Stimulated activated CD8-positive, alpha-beta memory T cell treated with anti-CD3 and anti-CD28 coated beads, Interleukin-2, amount 100 ng/mL, for 48 hours (primary cell): ENCODE data around the gene DDN.

Source experiments
- DNase-seq, 2 donors: peaks; one replicate each; pipeline ENCODE4 v3.0.0-alpha.2; 2020; ENCODE audit warnings: low read depth in 2 of 2

DDN gene

DNA sequence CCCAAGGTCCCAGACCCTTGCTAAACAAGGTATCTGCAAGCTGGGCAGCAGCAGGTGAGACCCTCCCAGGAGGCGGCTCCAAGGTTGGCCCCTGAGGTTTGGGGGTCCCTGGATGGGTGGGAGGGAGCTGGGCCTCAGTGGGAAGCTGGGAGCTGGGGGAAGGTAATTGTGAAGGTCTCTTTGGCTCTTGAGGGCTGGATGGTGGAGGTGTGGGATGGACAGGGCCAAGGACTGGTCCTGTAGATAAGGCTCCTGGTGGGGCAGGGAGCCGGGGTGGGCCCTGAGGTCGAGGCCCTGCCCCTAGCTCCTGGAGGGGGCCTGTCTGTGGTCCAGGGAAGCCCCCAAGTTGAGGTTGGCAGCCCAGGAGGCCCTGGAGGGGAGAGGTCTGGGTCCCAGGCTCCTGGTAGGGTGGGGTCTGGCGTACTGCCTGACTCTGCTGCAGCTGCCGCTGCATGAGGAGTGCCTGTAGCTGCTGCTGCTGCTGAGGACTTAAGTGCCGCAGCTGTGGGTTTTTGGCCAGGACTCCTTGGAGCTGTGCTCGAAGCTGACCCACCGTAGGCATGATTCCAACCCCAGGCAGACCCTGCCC is 32.5 kb upstream of the DDN start:
- DNase-seq, result no peak

DNA sequence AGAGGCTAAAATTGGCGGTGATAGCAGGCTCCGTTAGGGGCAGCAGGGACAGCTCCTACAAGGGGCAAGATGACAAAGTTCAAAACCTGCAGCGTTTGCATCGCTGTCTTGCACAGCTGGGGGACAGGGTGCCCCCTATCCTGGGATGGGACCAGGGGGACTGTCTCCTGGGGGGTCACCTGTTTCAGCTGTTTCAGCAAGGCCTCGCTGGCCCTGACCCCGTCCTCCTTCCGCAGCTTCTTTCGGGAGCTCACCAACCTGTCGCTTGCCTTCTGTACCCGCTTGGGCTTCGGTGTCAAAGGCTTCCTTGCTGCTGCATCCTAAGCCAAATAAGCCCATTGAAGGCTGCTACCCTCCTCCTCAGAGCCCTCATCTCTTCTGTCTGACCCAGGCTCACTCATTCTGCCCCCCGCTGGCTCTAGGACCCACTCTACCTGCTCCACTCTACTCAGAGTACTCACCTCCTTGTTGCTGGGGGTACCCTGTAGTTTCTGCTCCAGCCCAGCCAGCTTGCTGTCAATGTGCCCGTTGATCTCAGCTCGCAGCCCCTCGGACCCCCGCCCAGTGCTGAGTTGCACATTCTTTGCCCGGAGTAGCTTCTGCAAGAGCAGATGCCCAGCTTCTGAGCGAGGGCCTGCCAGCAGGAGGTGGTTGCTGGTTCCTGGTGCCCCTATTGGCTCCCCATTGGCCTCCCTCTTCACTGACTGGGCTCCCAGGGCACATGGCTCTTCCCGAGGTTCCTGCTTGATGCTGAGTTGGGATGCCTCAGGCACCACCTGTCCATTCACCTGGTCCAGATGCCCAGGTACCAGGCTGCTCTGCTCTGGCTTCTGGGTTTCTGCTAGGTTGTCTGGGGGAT is 31.8 kb upstream of the DDN start:
- no peak for DNase-seq

DNA sequence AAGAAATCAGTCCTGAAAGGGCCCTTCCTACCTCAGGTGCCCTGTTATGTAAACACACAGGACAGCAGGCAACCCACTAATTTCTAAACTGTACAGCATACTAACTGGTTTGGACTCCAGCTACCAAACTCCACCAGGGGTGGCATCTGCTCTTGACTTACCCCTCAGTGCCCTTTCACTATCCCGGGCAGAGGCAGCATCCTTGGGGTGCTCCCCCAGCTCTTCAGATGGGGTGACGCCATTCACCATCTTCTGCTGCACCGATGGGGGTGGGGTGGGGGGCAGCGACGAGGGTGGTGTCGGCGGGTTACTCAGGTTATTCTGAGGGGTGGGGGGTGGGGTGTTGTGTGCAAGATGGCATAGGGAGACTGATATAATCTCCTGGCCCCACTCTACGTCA is 30.9 kb upstream of the DDN start:
- DNase-seq, result no peak

DNA sequence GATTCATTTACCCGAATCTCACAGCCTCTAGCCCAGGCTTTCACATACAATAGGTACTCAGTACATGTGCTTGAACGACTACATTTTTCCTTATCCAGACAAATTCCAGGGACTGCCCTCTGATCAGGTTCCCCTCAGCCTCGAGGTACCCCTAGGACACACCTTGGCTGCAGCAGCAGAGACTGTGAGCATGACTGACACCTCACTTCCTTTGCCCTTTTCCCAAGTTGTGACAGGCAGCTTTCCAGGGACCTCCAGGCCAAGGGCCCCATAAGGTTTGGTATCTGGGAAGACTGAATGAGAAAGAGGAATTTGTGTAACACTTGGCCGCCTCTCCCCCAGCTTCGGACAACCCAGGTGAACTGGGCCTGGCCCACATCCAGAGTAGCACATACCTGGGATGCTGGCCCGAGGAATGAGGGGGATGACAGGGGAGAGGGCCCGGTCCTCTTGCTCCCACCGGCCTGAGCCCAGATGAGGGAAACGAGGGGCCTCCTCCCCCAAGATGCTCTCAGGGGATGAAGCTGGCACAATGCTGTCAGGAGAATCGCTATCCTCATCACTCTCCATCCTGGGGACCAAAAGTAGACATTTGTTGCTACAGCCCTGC is 29.6 kb upstream of the DDN start:
- no peak for DNase-seq

DNA sequence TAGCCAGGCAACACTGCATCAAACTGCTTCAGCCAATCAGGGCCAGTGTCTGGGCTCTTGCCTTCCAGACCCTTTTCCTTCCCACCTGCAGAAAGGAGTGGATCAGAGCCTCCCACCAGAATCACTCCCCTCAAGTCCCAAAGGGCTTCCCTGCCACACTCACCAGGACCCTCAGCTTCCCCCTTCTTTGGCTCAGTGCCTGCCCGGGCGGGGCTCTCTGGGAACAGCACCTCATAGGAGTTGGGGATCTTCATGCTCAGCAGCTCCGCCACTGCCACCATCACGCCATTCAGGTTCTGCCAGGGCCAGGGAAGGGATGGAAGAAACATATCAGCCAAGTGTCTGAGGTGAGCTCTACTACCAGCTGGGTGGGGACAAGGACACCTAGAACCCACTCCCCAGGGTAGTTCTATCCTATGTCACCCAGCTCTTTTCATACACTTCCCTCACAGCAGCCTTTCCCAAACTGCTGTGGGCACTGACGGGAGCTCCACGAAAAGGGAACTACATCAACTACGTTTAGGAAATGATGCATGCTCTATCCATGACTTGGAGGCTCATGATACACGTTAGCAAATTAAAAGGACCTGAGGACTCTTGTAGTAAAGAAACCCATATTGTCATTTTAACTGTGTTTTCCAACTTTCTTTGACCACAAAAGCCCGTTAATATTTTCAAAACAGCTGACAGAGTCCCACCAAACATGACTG is 28.8 kb upstream of the DDN start:
- DNase-seq, result no peak

DNA sequence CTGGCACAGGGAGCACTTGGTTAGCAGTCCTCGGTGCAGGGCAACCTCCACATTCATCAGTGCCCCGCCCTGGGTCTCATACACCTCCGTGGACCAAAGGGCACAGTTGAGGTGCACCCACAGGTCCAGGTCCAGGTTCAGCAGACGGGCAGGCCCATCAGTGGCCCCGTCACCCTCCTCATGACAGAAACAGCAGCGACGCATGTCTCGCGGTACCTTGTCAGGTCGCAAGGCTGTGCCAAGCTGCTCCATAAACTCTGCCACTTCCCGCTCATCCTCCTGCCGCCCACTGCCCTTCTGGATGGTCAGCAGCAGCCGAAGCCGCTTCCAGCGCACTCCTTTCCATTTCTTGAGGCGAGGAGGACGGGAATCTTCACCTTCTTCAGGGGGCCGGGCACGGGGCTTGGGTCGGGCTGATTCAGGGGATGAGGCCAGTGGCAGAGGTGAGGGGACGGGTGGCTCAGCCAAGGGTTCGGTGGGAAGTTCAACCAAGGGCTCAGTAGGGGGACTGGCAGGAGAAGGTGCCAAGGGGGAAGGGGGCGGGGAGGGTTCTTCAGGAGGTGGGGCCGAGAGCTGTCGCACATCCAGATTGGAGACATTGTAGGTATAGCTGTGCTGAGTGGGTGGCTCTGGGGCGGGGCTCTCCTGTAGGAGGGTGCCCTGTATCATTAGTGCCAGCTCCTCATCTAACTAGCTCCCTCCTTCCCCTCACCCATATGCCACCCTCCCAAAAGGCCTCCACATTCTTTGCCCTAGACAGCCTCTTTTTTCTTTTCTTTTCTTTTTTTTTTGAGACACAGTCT is 27.7 kb upstream of the DDN start:
- no peak for DNase-seq

DNA sequence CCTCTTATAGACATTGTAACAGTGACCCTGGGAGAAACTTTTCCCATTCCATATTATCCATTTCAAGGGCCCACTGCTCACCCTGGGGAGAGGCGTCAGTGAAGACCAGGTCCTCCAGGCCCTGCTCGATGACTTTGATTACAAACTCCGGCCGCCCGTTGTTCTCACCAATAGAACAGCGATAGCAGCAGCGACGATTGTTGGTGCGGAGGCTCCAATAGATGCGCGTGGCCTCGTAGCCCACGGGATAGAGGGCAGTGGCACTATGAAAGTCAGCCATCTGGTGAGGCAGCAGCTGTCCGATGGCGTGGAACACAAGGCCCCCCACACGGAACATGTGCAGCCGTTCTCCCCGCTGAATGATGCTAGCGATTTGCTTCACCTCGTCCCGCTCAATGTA is 26.9 kb upstream of the DDN start:
- DNase-seq, result no peak

DNA sequence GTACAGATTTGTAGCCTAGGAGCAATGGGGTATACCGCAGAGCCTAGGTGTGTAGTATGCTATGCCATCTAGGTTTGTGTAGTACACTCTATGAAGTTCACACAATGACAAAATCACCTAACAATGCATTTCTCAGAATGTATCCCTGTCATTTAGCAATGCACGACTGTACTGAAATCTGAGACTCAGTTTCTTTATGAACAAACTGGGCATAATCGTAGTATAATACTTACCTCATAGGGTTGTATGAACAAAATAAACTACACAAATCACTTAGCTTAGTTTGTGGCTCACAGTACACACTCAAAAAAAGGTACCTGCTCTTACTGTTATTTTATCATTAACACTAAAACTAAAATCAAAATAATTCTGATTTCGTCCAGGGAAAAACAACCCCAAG is 26.3 kb upstream of the DDN start:
- no peak for DNase-seq

DNA sequence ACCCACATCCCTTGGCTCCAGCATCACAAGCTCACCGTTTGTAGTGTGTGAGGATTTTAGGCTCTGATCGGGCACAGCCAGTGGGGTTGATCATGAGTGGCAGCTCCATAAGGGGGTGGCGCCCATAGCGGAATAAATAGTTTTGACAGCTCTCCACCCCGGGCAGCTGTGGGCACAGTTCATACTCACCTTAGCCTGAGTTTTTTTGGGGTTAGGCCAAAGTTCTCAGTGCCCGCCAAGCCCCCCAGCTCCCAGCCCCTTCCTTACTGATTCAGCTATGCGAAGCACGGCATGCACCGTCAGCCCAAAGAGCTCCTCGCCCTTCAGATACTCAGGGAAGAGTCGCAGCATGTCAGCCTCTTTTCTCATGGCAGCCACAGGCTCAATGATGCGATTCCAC is 25.4 kb upstream of the DDN start:
- no peak for DNase-seq

DNA sequence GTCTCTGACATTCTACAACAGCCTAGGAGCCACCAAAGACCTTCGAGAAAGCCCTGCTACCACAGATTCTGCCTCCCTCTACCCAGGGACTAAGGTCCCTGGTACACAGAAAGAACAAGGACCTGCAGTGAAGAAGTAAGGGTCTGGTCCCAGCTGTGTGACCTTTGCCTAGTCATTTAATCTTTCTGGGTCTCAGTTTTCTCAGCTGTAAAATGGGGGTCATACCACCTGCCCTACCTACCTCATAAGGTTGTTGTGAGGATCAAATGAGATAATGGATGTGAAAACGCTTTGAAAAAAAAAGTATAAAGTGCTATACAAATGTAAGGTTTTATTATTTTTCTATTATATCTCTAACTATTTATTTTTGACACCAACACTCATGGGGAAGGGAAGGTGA is 24.6 kb upstream of the DDN start:
- no peak for DNase-seq

DNA sequence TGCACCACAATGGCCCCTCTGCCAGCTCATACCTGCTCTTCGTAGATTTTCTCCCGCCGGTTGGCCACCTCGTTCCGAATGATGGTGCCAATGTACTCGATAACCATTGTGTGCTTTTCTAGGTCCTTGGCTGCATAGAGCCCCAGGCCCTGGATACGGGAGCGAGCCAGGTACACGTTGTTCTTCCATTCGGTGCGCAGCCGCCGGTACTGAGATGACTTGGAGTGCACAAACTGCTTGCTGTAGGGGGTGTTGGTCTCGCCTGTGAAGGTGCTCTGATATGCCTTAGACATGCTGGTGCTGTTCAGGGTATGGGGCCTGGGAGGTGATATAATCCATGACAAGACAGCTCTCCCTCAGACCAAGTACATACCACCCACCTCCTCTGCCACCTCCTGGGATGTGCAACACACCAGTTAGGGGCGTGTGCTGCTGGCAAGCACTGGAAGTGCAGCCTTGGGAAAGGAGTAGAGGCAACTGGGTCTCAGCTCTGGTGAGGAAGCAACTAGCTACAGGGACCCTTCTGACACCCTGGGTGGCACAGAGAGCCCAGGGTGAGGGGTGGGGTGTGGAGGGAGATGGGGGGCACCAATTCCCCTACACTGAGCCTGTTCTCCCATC is 23.5 kb upstream of the DDN start:
- no peak for DNase-seq

DNA sequence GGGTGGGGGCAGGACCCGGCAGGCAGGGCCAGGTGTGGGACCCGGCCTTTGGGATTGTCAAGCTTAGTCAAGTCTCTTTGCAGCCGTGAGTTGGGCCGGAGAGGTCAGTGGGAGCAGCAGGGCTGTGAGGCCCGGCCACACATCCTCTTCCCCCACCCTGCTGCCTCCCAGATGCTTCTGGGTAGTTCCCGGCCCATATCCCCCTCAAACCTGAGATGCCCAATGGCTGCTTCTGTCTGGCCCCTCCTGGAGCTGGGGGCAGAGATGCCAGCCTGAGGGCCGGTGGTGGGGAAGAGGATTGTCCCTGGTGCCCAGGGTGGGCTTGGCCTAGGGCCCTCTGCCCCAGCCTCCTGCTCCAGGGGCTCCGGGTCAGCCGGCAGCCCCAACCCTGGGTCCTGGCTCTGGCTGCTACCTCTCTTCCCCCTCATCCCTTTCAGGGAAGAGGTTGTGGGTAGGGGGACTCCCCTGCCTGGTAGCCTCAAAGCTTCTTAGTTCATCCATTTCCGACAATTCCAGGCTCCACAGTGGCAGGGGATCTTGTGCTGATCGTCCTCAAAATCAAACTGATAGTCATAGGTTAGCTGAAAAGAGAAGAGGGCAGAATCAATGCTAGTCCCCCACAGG is 22.2 kb upstream of the DDN start:
- DNase-seq, result no peak

DNA sequence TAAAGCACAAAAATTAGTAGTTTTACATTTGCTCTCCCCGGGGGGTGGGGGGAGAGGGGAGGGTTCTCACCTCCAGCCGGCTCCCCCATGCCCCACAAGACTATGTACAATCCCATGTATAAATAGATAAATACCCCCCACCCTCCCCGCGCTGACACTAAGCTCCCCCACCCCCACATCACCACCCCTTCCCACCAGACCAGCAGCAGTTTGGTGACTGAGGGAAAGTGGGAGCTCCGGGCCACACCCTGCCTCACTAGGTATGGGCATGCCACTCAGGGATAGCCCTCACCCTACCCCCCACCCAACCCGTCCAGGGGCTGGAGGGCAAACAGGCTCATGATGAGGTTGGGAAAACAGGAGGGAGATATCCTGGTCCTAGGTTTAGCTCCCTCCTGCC is 21.3 kb upstream of the DDN start:
- DNase-seq, result no peak

DNA sequence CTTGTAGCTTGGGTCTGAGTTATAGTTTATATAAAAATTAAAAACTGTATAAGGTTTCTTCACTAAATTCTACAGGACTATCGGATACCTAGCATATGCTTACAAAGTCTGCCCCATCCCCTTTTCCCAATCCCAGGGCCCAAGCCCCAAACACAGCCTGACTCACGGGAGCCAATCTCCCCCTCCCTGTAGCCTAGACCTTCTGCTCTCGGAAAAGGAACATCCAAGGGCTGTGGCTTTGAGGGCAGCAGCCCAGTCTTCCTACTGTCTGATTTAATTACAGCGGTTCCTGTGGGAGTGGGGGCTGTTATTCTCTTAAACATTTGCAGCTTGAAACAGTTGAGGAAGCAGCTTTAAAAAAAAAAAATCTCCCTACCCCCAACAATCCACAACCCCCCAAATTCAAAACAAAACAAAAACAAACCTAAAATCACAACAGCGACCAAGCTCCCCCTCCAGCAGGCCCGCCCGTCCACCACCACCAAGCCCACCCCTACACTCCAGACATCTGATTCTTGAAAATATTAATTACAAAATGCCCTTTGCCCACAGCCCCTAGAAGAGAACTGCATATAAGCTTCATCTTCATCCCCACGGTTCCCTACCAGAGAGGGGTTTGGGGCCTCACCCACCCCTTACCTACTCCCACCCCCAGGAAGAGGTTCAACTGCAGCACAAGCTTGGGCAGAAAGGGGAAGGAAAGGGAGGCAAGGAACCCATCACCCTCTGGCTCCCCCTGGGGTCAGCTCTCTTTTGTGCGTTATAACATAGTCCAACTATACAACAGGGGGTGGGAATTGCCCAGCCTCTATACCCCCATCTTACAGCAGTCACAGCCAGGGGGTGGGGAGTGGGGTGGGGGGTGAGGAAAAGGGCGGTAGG is 20.5 kb upstream of the DDN start:
- DNase-seq, result peak in 1 of 2 donors; percentile 14

DNA sequence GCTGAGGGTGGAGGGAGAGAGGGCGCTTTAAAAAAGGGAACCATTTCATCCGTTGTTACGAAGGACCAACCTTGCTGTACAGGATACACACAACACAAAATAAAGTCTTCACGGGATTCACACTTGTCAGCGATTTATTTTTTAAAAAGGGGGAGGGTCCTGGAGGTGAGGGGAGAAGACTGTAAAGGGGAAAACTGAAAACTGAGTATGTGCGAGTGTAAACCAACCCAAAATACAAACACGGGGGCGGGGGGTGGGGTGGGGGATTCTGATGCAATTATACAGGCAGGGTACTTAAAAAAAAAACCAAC is 19.9 kb upstream of the DDN start:
- DNase-seq, result no peak

DNA sequence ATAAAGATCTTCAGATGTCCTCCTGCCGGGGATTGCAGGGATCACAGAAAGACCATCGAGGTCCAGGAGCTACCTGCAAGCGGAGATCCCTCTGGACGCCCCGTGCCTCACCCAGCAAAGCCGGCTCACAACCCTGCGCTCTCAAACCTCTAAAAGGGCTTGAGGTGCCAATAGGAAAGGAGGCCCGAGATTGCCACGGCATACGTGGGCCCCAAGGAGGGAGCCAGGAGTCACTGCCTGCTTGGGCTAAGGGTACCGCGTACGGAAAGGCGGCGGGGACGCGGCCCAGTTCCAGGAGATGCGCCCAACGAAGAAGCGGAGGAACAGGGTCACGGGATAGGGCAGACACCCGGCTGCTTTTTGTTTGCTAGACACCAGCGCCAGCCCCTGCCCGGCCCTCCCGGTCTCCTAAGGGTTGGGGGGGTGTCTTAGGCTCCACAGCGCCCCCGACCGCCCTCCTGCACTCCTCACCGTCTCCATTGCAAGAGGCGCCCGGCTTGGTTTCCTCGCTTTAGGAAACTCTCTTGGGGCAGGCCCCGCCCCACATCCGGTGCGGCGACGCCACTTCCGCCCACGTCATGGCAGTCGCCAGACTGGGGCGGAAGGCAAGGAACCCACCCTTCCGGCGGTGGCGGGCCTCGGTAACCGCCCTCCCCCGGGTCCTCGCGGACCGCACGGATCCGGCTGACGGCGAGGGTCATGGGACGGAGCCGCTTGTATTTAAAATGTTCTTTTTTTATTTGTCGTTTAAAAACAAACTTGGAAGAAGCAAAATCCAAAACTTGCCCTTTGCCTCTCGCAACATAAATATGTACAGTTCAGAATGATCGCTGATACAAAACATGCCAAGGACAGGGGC is 19.3 kb upstream of the DDN start, which contains the start of gene PRKAG1:
Gene PRKAG1 (minus strand): TSS at position 516 of the 859 bp plus-strand sequence. CDS start 36 bp downstream, at position 480.
- peak; percentile 91 for DNase-seq

DNA sequence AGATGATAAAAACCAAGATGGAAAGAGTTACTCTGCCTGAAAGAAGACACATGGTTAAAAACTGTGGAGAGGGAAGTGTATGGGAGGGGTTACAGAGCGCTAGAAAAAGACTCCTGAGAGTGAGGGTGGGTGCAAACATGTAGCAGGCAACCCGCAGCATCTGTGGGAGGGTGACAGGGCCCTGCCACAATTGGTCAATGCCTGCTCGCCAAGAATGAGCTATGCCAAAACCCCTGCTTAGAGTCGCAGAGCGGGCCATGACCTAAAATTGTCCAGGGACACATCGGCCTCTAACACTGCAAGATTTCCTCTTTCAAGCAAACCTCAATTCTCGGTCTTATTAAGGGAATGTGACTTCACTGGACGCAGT is 18.7 kb upstream of the DDN start:
- peak; percentile 33 to 44 for DNase-seq

DNA sequence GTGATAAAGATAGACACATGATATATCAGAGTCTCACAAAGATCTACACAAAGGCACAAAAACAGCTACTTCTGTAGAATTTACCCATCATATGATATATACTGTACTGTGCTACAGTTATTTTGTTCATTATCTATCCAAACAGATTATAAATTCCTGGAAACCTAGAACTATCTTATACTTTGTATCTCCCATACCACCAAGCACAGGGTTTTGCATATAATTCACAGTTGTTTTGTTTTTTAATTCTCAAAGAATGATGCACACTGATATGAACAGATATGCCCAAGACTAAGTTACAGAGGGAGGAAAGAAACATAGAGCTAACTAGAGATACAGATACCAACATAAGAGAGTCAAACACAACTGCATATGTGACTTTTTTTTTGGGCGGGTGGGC is 16.0 kb upstream of the DDN start:
- DNase-seq, result no peak

DNA sequence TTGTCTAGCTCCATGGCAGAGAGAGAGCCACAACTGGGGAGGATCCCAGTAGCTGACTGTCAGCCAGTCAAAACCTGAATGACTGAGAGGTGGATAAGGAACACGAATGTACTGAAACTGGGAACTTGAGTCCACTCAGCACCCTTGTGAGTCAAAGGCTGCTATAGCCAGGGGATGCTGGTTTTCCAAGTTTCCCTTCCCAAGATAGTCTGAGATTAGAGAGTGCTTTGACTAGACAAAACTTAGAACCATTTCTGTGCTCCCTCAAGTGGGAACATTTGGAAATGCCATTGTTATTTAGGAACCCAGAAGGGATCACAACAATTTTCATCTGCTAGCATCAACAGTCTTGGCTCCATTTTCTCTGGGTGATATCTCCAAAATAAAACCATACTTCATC is 15.4 kb upstream of the DDN start:
- DNase-seq, result no peak
